ENCODE results near the gene APLF.

DNA sequence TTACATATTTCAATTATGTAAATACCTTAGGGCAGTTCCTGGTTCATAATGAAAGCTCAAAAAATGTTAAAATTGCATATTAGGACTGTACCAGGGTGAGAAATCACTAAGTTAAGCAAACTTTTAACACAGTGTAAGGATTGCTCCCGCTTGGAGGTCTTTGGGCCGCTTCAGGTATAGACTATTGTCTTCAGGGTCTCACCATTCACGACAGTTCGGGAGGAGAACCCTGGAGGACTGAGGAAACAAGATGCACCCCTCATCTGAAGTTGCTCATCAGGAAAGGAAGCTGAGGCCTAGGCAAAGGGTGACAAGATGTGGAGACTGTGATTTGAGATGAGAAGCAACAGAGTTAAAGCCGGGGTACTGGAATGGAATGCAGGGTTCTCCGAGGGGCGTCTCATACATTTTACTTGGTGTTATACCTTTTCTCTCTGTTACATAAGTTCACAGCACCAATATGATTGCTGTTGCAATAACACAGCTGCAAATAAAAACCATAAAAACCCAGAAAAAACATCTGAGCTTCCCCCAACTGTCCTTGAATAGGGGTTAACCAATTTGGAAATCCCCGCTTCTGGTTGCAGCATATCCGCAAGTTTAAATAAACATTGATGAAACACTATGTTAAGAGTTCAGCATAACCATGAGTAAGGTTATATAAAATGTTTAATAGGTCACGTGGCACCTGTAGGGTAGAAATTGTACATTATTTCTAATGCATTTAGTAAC lies 40.4 kb upstream of the APLF start:
- TF ChIP-seq POLR2A (IDR thresholded peaks at IDR 0.05; ENCODE audit: control extremely low read depth in 1 of 2, low read depth in 2 of 2, low read length in 2 of 2) (no peak), HDAC6 (IDR thresholded peaks at IDR 0.05; ENCODE audit: low read depth, low read length) (no peak), CTCF (IDR thresholded peaks at IDR 0.05; ENCODE audit: control extremely low read depth in 1 of 3, insufficient read depth in 1 of 3, low read depth in 1 of 3, low read length in 3 of 3) (no peak), ZNF274 (IDR thresholded peaks at IDR 0.05; ENCODE audit: borderline replicate concordance, extremely low read depth, low read length) (no peak)
- TF ChIP-seq, protein P1, sequence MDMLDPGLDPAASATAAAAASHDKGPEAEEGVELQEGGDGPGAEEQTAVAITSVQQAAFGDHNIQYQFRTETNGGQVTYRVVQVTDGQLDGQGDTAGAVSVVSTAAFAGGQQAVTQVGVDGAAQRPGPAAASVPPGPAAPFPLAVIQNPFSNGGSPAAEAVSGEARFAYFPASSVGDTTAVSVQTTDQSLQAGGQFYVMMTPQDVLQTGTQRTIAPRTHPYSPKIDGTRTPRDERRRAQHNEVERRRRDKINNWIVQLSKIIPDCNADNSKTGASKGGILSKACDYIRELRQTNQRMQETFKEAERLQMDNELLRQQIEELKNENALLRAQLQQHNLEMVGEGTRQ (IDR thresholded peaks at IDR 0.05; ENCODE audit: low read length) = no peak
